CD4-positive, alpha-beta T cell treated with Interleukin-17A for 1 hour (primary cell): ENCODE measurements around the gene TTC21A.

Source experiments
- DNase-seq: peaks from one replicate; pipeline ENCODE4 v3.0.0-alpha.2; 2020

Gene TTC21A

GRCh38 chr3:39140341-39140971 lies 33.0 kb downstream of the TTC21A start:
- no peak for DNase-seq

DNA sequence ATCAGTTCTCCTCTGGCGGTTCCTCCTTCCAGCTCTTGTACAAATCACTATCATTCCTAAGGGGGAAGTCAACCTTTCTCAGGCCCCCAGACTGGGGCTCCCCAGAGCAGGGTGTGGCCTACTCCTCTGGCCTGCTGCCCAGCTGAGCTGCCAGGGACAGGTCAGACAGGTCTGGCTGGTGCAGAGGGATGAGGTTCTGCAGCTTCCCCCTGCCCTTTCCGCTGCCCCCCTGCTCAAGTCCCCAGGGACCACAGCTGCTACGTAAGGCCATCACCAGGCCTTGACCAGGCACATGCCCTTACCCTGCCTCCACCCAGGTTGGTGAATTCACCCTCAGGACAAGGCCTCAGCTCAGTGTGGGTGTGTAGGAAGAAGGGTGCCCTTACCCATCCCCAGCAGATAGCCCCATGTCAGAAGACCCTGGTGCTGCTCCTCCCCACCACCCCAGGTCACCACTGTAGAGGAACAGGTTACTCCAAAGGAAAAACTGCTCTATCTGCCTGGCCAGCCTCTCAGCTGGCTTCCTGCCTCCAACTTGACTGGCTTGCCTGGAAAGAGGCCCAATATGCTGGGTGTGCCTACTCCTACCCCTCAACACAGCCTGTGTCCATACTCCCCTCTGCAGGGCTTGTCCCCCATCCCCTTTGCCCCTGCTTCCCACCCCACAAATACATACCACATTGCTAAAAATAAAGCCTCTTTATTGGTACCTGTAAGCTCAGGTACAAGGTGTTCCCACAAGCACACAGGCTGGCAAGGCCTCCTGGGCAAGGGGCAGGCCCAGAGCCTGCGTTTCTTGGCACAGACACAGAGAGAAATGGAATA lies 33.9 kb downstream of the TTC21A start:
- no peak for DNase-seq

DNA sequence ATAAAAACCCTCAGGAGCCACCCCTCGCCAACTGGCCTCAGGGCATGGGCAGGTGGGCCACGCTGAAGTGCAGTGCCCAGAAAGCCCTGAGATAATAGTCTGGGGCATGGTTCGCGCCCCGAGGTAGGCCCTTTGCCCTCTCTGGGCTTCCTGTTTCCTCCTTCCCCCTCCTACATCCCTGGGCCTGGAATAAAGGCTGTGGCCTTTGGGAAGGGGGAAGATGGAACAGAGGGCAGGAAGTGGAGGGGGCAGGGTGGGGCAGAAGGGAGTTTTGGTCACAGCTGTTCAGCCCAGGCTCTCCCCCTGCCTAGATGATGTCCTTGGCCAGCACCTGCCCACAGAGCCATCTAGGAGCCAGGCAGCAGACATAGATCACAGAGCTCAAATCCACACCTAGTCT lies 34.6 kb downstream of the TTC21A start:
- DNase-seq: no peak

DNA sequence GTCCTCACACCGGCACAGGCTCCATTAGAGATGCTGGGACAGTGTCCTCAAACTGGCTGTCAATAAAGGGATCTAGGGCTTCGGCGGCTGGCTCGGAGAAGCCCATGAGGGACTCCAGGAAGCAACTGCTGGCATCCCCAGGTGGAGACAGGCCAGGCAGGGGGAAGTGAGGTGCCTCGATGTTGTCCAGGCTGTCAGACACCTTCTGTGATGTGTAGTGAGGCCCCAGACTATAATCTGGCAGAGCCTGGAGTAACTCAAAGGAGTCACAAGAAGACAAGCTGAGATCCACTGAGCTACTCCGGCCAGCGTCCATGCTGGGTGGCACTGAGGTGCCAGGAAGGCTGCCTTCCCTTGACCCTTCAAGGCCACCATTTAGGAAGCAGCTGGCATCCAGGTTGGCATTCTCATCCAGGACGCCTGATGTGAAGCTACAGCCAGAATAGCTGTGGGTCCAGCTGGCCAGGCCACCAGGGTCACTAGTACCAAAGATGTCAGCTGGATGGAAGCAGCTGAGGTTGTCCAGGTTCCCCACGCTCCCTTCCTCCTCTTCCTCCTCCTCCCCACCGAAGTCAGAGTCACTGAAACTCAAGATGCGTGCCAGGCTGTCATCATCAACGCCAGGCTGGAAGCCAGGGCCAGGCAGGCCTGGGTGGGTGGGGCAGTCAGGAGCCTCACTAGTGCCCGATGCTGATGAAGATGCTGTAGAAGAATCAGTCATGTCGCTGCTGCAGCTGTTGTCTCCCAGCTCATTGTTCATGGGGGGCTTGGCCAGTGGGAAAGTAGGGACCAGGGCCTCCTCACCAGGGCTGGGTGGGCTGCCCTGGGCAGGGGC lies 35.8 kb downstream of the TTC21A start:
- no peak for DNase-seq

- no peak for DNase-seq
These were observed 36.7 kb downstream of the TTC21A start for GRCh38 chr3:39144095-39144747.

DNA sequence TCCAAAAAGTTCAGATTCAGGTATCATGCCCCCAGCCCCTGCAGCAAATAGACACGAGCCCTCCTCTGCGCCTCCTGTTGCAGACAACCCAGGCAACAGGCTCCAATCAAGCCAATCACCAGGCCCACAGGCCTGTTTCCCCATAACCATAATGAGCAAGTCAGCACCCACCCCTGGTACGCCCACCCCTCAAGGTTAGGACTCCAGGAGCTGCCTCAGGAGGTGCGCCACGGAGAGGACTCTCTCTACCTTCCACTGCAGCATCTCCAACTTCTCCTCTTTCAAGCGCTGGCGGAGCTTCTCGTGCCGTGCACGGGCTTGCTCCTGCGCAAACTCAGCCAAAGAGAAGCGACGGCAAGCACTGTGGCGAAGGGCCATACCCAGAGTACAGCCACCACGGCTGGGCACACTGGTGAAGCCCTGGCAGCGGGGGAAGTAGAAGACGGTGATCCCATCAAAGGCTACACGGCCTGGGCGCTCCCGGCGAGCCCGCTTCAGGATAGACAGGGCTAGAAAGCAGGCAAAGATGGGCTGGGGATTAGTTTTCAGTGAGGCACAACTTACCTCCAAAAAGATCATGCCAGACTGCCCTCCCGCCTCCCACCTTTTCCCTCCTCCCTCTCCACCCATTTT lies 37.4 kb downstream of the TTC21A start:
- no peak for DNase-seq

GRCh38 chr3:39146083-39146501 lies 38.6 kb downstream of the TTC21A start:
- DNase-seq: no peak

DNA sequence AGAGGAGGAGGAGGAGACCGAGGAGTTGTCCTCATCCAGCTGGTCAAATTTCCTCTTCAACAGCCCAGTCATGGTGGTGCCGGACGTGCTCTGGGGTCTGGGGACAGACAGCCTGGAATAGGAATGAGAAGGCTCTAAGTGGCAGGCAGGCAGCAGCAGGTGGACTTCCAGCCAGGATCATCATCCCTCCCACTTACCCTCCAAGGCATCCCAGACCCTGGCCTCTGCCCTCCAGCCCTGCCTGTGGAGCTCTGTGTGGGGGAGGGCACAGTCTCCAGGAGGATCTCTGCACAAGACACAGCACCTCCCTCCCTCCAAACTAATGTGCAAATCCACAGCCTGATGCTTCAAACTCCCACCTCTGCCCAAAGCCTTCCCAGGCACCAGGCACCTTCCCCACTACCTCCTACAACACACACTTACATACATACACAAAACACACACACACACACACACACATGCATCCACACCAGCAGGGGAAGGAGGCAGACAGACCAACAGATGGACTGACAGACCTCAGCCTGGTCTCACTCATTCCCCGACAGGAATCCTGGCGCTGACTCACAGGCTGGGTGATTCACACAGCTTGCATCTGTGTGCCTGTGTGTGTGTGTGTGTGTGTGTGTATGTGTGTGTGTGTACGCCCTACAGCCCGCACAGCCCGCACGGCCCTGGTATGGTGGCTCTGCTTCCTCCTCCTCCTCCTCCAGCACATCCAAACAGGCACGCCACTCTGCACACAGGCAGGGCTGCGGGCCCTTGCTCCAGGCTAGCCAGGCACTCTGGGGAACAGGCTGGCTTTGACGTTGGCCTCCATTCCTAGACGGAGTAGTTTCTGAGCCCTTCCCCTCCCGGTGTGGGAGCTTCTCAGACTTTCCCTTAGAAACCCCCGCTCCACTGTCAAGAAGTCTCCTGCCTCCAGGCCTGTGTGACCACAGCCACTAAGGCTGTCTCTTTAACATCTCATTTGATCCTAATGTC lies 39.4 kb downstream of the TTC21A start:
- peak; percentile 69 for DNase-seq

- peak; percentile 66 for DNase-seq
These were observed 40.4 kb downstream of the TTC21A start for GRCh38 chr3:39147711-39148434.

DNA sequence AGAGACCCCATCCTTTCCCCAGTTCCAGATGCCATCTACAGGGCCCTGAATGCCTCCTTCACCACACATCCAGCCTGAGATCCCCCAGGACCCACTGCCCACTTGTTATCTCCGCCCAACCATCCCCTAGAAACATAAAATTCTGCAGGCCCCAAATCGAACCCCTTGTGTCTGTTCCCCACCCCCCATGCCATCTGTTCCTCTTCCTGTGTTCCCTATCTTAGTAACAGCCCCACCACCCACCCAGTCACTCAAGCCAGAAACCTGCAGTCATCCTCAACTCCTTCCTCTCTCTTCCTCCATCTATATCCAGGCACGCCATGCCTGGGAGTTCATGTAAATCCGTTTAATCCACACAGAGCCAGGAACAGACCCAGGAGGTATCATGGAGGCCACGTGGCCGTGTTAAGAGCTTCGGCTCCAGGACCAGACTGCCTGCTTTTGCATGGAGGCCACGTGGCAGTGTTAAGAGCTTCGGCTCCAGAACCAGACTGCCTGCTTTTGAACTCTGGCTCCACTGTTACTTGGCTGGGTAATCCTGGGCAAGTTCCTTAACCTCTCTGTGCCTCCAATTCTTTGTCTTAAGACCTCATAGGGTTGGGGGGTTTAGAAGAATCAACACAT lies 41.1 kb downstream of the TTC21A start:
- no peak for DNase-seq

DNA sequence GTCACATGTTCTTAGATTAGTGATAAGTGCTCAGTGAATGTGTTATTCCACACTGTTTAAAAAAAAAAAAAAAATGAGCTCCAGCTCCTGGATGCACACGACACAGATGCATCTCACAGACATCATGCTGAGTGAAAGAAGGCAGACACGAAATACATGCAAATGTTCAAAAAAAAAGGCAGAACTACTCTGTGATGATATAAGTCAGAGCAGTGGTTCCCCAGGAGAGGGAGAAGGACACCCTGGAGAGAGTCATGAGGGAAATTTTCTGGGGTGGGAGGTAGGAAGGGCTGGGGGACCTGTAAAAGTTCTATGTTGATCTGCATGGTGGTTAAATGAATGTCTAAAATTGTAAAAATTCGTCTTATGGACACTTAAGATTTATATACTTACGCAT lies 41.6 kb downstream of the TTC21A start:
- DNase-seq: no peak

- DNase-seq: no peak
These were observed 42.1 kb downstream of the TTC21A start for GRCh38 chr3:39149498-39150147.

- no peak for DNase-seq
These were observed 42.8 kb downstream of the TTC21A start for GRCh38 chr3:39150148-39150802.

GRCh38 chr3:39150803-39151631 lies 43.5 kb downstream of the TTC21A start:
- DNase-seq: peak; percentile 52

GRCh38 chr3:39153977-39154279 lies 46.4 kb downstream of the TTC21A start:
- DNase-seq: no peak

DNA sequence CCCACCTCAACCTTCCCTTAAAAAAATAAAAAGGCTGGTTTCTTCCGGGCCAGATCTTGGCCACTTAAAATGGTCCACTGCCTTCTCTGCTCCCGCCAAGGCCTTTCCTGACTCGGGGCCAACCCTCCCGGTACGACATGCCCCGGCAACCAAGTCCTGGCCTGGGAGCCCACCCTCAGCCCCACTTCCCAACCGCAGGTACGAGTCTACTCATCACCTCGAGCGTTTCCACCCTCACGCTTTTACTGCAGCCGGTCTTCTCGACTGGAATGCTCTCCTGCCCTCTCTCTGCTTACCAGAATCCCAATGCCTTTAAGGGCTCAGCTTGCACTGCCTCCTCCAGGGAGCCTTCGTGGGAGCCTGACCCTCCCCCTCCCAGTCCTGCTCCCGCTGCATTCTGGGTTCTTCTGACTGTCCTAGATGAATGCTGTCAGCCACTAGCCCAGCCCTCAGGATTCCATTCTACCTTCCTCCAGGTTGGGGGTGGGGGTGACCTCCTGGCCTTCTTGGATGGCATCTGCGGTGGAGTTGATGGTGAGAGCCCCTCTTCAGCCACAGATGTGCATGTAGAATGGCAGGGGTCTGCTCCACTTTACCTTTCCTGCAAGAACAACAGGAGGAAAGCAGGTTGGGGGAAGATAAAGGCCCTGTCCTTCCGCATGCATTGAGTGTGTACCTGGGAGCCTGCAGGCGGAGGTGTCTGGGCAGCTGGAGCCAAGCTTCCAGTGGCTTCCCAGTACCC lies 47.0 kb downstream of the TTC21A start:
- DNase-seq: no peak

GRCh38 chr3:39156421-39156820 lies 48.9 kb downstream of the TTC21A start:
- DNase-seq: no peak

GRCh38 chr3:39157359-39157758 lies 49.9 kb downstream of the TTC21A start:
- no peak for DNase-seq
